Activated T-helper 9 cell treated with anti-CD3 and anti-CD28 coated beads, Interleukin-2, amount 50 U/mL, for 16 hours (primary cell): ENCODE results near the gene RARRES1.

Source experiments
- DNase-seq: peaks from one replicate; pipeline ENCODE4 v3.0.0-alpha.2; 2020; ENCODE audit warnings: low read depth

The RARRES1 gene

DNA sequence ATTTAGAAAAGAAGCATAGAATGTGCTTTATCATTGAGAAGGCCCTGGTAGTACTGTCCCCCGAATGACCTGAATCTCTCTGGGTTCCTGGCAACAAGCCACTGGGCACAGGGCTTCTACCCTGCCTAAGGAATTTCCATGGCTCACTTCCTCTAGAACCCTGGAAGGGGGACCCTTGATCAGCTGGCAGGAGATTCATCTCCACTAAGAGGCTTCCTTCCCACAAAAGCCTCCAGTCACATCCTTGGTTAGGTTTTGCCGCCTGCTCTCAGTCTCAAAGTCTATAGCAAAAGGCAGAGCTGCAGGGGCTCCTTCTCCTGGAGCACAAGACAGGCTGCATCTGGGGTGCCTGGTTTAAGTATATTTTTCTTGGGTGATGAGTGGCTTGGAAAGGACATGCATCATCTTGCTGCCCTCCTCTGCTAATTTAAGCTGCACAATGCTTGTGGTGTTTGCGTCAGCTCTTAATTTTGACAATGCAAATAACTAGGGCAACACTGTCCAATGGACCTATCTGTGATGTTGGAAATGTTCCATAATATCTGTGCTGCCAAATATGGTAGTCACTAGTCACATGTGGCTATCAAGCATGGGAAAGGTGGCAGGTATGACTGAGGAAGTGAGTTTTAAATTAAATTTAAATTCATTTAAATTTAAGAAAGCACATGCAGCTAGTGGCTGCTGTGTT lies 33.4 kb upstream of the RARRES1 start:
- DNase-seq: no peak

DNA sequence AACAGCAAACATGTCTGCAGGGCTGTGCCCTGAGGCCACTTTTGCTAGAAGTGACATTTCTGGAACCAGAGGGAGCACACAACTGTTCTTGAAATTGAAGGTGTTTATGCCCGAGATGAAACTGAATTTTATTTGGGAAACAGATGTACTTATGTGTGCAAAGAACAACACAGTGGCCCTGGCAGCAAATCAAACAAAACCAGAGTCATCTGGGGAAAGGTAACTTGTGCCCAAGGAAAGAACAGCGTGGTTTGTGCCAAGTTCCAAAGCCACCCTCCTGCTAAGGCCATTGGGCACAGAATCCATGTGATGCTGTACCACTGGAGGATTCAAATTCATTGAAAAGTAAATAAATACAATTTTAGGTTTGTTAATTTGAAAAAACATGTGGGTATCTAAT lies 31.2 kb upstream of the RARRES1 start:
- no peak for DNase-seq

DNA sequence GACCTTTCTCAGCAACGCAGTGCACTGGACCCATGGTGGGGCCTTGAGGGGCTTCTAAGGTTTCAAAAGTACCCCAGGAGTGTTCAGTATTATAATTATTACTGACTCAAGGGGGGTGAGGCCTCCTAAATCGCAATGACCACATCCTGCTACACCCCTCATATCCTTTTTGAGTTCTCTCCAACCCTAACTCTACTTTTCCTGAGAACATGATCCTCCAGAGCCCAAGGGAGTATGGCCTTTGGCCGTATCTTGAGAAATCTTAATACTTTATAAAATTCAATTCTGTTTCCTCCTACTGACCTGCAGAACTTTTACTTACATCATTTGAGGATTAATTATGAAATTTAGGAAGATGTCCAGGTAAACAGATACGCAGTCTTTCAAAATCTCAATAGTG lies 30.4 kb upstream of the RARRES1 start:
- no peak for DNase-seq

DNA sequence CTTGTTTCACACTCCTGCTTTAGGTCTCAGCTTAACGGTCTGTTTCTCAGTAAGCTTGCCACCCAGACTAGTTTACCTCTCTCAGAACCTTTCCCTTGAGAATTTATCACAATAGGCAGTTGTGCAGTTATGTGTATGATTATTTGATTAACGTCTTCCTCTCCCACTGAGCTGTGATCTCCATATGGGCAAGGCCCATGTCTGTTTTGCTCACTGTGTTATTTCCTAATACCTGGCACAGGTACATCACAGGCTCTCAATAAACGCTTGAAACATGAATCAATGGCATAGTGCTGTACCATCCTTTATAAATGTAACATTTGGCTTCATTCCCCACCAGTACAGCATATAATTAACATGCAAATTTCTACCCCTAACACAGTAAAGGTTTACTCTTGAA lies 29.1 kb upstream of the RARRES1 start:
- no peak for DNase-seq

DNA sequence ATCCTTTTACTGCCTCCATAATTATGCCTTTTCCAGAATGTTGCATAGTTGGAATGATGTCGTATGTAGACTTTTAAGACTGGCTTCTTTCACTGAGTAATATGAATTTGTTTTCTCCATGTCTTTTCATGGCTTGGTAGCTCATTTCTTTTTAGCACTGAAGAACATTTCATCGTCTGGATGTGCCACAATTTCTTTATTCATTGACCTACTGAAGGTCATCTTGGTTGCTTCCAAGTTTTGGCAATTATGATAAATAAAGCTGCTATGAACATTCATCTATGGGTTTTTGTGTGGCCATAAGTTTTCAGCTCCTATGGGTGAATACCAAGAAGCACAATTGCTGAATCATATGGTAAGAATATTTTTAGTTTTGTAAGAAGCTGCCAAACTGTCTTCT lies 23.2 kb upstream of the RARRES1 start:
- DNase-seq: no peak

DNA sequence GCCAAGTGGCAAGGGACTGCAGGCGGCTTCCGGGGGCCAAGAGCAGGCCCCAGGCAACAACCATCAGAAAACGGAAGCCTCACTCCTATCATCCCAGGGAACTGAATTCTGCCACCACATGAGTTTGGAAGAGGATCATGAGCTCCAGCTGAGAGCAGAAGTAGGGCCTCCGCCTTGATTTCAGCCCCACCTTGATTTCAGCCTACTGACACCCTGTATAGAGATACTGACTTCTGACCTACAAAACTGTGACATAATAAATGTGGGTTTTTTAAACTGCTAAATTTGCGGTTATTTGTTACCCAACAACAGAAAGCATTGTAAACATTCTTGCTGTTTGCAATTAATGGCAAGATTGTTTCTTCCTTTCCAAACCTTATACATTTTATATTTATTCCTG lies 21.6 kb upstream of the RARRES1 start:
- no peak for DNase-seq

DNA sequence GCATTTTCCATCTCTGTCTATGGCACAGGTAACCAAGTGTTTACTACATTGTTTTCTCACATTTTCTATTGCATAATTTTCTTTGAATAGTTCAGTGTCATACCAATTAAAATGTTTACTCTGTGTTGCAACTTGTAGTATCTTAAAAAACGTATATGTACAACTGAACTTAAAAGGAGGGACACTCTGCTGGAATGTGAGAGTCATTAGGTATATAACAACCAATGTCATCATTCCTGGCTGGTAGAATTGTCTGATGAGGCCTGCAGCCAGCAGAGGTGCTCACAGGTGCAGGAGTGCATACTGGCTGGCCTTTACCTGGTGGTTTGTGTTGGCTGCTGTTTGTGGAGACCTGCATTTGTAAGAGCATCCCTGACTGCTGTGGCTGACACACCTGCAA lies 19.1 kb upstream of the RARRES1 start:
- DNase-seq: no peak

DNA sequence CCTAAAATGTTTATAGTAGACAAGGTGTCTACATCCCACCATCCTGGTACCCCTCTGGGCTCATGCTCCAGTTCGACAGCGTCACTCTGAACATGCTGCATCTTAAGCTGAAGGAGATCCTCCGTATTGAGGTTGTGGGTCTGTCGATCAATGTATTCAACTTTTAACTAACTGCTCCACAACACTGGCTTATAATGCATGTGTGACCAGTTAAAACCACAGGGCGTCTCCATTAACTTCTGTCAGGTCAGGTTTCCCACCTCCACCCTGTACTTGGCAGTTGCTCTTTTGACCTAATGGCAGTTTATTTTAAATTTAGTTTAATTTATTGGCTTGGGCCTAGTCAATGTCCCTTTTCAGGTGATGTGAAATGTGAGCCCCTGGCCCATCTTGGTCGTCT lies 17.8 kb upstream of the RARRES1 start:
- no peak for DNase-seq

DNA sequence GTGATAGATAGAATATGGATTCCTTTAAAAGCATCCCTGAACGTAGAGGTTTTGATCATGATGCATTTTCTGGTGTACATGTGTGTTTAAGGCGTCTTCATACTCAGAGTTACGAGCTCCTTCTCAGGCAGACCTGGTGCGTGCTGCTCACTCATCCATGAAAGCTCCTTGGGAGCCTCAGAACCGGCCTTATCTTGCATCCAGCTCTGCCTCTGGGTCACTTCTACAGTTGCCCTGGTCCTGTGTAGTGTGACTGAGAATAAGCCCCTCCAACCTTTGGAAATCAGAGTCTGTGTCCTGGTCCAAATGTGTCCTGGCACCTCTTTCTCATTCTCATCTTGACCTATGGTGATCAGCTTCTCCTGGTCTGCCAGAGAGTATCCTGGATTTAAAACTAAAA lies 17.3 kb upstream of the RARRES1 start:
- no peak for DNase-seq

DNA sequence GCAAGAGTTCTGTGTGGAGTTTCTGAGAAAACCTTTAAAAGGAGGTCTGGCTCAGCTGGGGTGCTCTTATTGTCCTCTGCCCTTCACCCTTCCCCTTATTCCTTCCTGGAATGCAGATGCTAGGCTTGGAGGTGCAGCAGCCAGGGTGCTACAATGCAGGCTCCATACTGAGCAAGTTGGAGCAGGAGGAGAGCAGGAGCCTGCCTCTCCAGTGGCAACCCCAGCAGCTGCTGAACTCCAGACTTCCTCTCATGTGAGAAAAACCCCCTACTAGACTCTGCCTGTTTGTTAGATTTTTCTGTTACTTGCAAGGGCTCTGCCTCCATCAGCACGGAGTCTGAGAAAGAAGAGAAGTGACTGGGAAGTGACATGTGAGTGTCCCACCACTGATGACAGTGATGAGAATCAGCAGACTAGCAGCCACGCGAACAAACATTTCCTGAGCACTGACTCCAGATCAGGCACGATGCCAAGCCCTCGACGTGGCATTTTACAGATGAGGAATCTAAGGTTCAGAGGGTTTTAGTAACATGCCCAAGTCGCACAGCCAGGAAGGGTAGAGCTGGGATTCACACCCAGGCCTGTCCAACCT lies 16.1 kb upstream of the RARRES1 start:
- DNase-seq: no peak

DNA sequence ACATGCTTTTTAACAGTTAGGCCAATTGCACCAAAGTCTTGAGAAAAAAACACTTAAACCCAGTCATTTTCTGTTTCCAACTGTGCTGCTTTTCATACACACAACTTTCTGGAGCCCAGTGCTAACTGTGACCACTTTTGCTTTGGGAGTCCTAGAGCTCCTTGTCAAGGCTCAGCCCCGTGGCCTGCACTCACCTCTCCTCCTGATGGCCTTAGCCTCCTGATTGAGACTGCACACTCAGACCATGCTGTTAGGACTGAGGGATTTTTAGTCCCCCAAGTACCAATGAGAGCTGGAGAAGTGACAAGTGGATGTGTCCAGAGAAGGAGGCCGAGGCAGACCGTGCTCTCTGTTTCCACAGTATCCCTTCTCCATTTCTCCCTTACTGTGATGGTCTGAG lies 15.2 kb upstream of the RARRES1 start:
- no peak for DNase-seq

DNA sequence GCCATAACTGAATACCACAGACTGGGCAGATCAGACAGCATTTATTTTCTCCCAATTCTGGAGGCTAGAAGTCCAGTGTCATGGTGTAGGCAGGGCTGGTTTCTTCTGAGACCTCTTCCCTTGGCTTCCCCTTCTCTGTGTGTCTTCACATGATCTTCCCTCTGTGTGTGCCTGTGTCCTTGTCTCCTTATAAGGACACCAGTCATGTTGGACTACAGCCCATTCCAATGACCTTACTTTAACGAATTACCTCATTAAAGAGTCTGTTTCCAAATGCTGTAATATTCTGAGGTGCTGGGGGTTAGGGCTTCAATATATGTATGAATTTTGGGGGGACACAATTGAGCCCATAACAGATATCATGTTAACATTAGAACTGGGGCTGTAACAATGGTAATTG lies 13.3 kb upstream of the RARRES1 start:
- DNase-seq: no peak

DNA sequence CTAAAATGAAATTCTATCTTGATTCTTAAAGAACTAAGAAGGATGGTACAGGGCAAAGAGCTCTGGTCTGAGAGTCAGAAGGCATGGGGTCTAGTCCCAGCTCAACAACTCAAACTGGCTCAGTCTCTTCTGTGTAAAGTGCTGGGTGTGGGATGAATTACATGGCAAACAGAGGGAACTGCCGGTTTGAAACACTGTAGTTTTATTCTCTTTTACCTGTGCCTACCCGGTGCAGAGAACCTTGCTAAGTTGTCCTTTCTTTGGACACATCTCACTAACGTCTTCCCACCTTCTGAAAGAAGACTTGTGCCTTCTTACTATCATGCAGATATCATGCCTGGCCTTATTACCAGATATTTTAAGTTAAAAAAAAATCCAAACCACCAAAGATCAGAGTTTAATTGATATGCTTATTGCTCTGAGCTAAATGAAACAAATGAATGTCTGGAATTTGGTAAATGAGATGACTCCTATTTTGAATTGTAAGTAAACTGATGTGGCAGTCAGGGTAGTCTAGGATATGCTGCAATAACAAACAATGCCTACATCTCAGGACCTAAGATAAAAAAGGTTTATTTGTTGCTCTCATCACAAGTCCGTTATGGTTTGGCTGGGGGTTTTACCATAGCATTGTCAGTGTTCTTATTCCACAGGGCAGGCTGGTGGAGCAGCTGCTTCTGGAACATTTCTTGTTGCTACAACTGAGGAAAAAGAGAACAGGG lies 12.5 kb upstream of the RARRES1 start:
- DNase-seq: no peak

DNA sequence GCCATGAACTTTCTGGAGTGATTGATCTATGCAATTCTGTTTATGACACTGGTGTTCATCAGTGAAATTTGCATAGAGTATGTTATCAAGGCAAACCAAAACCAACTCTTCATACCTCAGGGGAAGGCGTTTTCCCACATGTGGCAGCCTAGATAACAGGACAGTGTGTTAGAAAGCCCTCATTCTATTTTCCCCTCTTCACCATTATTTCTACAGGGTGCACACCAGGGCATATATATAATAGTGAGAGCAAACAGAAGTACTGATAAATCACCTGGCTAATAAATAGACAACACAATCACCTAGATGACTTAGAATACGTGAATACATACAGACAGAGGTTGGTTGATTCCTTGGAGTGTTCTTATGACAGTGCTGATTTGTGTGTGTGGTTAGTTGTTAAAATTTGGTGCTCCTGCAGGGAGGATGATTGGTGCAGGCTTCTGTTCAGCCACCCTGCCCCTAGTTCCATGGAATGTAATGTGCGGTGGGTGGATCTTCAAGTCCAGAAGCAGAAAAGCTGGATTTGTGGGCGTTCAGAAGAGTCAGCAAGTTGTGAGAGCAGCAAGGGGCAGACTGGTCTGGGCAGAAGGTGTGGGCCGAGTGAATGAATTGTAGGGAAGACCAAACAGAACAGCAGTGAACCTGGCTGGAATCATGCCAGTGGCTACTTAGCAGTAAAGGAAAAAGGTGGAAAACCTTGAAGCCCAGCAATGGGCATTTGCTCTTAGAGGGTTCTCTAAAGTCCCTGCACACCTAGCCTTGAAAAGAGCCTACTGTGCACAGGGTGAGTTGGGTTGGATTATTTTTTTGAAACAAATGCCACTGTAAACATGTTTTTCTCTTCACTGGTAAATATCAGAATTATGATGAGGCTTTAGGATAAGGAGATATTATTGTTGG lies 11.7 kb upstream of the RARRES1 start:
- DNase-seq: no peak

DNA sequence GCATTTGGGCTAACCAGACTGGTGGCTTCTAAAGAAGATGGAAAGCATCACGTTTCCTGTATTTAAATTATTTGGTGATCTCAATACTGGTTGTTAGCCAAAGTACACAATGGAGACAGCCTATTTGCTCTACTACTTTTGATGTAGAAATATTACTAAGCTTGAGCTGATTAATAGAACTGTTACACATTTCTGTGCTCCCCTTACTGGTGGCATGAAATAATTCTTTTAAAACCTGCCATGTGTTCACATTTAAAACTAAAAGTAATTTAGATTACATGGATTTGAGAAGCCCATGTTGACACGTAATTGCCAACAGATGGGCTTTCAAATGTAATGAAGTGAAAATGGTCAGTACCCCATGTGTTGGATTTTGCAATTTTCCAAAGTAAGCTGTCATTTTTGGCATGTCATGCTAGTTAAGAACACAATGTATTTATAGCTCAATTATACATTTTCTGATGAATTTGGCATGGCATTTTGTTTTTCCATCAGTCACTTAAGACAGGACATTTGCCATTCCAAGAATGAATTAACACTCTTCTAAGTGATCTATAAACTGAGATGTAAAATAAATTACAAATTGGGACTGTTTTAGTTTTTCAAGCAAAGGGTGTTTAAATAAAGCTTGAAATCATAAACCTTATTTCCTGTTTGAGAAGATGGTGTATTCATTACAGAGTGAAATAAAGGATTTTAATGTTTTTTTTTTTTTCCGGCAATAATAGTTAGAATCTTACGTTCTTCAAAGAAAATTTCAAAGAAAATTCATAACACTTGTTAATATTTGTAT lies 10.8 kb upstream of the RARRES1 start:
- no peak for DNase-seq

DNA sequence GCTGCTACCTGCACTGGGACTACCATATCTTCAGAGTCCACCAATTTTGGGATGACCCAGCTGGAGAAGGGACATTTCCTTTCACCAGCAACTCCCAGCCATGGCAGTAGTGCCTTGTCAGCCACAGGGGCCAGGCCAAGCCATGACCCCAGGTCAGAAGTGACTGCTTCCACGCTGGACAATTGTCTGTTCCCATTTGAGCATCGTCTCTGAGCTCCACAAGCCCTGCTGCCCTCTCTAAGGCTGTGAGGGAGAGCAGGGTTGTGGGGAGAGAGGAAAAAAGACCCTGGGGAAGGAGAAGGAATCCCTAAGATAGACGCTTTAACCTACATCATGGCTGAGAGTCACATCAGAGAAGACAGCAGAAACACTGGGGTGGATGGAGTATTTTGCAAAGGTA lies 7.4 kb upstream of the RARRES1 start:
- DNase-seq: no peak

DNA sequence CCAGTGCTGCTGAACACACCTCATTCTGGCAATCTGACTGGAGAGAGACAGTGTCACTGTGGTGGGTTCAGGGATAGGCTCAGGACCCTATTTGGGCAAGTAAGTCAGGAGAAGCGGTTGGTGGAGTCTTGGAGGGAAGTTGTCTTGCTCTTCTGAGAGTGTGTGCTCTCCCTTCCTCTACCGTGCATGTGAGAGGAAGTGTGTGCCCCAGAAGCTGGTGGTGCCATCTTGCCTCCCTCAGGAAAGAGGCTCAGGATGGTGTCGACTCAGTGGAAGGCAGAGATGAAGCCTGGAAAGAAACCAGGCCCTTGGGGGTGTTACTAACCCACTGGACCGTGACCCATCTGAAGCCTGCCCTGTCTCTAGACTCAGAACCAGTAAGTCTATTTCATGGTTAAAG lies 6.8 kb upstream of the RARRES1 start:
- no peak for DNase-seq

DNA sequence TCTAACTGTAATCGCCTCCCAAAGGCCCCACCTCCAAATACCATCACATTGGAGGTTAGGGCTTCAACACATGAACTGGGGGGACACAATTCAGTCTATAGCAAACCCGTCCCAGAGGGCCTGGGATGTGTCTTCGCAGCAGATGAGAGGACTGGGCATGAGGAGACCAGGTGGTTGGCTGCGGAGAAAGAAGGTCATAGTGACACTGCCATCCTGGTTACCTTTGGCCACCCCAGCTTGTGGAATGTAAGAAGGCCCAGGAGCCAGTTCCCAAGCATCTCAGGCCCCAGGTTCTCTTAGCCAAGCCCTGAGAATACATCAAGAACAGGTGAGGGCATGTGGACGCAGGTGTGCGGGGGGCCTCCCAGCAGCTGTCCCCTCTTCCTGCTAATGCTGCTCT lies 6.4 kb upstream of the RARRES1 start:
- DNase-seq: no peak

DNA sequence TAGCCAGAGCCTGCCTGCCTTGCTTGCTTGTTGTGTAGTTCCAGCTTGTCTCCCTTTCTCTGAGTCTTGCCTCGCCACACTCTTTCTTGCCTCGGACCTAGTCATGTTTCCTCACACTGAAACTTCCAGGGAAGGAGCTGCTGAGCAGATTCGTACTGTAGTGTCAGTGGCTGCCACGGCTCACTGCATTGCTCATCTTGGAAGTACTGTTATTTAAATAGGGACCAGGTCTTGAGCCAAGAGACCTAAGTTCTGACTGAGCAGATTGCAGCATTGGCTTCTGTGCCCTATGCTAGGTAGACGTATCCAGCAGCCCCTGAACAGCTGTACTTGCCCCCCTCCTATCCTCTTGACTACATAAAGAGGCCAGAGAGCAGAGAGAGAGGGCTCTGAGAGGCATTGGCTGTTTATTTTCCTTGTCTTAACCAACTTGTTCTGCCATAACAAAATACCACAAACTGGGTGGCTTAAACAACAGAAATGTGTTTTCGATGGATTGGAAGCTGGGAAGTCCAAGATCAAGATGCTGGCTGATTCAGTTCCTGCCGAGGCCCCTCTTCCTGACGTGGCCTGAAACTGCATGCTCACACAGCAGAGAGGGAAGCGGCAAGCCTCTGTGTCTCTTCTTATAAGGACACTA lies 5.8 kb upstream of the RARRES1 start:
- DNase-seq: no peak

DNA sequence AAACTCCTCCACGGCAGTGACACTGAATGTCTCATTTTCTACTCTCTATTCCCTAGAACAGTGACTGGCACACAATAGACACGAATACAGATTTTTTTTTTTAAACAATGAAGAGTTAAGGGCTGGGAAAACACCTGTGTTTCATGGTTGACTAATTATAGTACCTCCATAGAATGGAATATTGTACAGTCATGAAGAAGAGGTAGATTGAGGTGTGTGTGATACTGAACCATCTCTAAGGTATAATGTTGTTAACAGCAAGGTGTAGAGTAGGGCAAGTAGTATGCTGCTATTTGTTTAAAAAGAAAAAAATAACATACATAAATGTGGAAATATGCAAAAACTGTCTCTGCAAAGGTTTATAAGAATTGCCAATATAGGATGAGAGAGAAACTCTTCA lies 5.2 kb upstream of the RARRES1 start:
- DNase-seq: no peak

DNA sequence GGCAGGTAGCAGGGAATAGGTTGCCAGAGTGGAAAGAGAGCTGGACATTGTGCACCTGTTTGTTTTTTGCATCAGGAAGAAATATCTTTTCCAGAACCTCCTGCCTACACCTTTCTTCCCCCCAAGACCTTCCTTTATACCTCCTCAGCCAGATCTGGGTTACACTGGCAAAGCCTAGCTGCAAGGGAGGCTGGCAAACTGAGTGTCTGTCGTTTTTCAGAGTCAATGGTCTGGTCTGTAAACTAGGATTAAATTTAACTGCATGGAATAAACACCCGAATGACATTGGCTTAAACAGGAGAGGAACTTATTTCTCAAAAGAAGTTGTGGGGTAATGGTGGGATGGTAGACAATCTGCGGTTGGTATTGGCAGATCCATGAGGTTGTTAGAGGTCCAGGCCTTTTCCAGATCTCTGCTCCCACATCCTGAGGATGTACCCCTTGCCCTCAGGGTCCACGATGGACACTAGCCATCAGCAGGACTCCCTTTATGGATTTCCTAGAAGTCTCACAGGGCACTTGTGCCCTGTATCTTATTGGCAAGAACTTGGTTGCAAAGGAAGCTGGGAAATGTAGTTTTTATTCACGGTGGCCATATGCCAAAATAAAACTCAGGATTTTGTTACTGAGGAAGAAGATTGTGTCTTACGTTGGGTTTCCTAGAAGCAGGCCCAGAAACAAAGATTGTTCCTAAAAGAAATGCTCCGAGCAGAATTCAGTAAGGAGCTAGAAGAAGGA lies 3.2 kb upstream of the RARRES1 start:
- no peak for DNase-seq
